ENCODE measurements around the gene ATP5PB.

ATP5PB gene, protein sequence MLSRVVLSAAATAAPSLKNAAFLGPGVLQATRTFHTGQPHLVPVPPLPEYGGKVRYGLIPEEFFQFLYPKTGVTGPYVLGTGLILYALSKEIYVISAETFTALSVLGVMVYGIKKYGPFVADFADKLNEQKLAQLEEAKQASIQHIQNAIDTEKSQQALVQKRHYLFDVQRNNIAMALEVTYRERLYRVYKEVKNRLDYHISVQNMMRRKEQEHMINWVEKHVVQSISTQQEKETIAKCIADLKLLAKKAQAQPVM
- total RNA-seq, result 90.3 to 155 (median 107) reads per million in 4 experiments

DNA sequence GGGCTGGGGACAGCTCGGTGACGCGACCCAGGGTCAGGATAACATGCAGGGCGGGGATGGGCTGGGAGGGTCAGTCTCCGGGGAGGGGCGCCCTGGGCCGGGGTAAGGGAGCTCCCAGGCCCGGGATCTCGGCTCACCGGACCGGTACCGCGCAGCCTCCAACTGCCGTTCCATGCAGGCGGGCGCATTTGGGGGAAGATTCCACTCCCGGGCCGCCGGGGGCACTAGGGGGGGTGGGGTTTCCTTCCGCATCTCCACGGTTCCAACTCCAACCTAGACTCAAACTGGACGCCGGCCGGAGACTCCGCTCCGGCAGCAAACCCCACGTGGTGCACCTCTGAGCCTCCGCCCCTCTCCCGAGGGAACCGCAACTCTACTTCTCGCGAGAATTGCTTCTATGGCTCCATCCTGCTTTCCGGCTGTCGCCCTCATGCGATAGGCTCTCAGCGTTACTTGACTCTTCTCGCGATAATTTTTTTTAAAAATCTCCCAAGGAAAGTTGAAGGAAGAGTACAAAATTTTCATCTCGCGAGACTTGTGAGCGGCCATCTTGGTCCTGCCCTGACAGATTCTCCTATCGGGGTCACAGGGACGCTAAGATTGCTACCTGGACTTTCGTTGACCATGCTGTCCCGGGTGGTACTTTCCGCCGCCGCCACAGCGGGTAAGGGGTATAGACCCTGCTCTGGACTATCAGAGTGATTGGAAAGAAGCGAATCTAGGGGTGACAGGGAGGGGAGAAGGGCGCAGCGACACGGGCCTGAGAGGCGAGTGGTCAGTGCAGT, at the start of gene ATP5PB, which contains the start of gene WDR77:
ATP5PB (plus strand) TSS at position 547 of the 785 bp plus-strand sequence; CDS start at position 625, 78 bp downstream.
WDR77 (minus strand) TSS at position 339 of the 785 bp plus-strand sequence; CDS start at position 252, 87 bp downstream.
- DNase-seq, result peak; percentile 84

DNA sequence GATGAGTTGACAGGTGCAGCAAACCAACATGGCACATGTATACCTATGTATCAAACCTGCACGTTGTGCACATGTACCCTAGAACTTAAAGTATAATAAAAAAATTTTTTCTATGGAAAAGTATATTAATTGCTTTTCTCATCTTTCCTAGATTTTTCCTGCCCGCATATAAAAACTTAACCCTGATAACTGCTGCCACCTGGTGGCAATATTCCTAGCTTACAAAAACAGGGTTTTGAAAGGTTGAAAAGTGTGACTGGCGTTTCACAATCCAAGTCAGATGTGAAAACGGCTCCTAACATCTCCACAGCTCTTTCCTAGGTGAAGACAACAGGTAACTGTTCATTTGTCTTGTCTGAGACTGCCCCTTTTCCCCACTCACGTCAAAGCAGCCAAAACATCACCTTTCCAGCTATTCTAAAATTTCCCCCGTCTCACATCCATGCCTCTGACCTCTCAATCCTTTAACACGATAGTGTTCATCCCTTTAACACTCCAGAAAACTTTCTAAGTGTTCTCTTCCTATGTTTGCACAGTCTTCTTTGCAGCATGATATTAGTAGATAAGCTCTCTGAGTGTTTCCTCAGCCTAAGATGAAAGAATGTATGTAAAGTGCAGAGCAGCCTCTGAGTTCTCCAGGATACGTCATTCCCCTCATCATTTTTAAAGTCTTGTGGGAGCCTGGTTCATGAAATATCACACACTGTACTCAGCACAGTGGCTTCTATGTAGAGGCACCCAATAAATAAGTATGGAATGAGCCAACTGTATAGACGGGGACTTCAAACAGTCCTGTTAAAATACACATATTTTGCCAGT, 49.3 kb upstream of the ATP5PB start:
- peak; percentile 4 for DNase-seq

DNA sequence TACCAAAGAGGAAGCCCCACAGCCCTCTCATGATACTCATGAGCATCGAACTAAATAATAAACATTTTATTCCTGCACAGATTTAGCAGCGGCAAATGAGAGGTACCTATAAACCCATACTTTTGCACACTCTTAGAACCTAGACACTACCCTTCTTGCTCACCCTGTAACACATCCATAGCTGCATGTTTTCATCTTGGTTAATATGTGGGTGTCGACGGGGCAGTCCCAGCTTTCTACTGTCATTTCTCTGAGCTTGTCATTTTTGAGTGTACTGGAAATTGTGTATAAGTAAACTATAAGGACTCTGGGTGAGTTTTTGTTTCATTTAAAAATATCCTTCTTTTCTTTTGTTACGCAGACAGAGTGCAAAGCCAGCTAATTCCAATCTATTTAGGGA, 47.2 kb upstream of the ATP5PB start:
- DNase-seq, result no peak

DNA sequence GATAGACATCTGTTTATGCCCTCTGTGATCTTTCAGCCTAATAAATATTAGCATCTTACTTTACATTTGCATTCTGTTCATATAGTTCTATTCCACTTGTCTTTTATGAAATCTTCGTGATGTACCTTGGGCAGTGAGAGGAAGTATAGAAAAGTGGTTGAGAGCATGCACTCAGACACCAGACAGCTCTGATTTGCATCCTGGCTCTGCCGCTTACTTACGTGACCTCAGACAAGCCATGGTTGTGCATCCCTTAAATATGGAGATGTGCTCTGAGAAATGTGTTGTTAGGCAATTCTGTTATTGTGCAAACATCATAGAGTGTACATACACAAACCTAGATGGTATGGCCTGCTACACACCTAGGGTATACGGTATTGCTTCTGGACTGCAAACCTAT, 44.7 kb upstream of the ATP5PB start:
- DNase-seq, result no peak

DNA sequence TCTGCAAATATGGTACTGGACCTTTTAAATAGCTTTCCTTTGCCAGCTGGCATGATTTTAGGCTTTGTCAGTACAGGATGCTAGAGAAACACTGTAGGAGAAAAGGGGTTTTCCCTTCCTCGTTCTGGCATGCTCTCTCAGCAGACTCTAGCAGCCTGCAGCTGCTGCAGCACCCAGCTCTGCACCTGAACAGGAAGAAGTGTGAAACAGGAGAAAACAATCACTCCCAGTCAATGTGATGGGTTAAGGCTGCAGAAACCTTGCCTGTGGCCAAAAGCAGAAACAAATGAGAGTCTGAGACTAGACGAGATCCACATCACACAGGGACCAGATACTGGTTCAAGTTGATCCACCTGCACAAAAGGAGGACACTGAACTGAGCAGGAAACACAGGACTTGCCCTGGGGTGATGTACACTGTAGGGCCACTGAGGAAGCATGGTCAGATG, 42.9 kb upstream of the ATP5PB start:
- no peak for DNase-seq

DNA sequence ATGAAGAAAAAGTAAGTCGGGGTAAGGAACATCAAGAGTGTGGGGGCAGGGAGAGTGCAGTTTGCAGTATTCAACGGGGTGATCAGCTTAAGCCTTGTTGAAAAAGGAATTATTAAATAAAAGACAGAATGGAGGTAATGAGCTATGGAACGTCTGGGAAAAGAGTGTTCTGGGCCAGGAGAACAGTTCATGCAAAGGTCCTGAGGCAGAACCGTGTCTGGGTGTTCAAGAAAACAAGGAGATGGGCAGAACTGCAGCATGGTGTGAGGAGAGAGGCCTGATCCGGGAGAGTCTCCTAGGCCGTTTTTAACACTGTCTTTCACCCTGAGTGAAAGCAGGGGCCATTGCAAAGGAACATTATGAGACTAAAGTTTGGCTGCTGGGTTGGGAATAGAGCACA, 42.0 kb upstream of the ATP5PB start:
- no peak for DNase-seq

DNA sequence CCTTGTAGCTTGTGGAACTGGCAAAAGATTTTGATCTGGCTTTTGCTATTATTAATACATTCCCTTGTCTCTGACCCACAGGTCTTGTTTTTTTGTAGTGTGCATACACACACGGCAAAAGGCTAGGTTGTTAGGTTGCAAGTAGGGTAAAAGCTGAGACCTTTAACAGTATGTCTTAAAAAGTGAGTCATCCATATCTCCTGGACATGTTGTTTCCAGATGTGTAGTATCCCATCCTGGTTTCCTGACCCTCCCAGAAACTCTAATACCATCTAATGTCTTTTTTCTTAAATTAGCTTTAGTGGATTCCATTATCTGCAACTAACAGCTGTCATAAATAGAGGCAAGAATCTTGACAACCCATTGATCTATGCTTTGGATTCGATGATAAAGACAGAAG, 36.4 kb upstream of the ATP5PB start:
- no peak for DNase-seq

DNA sequence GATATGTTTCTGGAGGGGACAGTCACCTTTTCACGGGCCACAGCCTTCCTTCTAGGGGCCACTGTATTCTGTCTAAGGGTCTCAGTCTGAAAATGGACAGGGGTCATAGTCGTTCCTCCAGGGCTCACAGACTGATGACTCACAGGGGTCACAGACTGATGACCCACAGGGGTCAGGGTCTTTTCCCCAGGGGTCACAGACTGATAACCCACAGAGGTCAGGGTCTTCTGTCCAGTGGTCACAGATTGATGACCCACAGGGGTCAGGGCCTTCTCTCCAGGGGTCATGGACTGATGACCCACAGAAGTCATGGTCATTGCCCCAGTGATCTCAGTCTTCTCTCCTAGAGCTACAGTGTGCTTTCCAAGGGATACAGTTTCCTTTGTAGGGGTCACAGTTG, 34.5 kb upstream of the ATP5PB start:
- no peak for DNase-seq

DNA sequence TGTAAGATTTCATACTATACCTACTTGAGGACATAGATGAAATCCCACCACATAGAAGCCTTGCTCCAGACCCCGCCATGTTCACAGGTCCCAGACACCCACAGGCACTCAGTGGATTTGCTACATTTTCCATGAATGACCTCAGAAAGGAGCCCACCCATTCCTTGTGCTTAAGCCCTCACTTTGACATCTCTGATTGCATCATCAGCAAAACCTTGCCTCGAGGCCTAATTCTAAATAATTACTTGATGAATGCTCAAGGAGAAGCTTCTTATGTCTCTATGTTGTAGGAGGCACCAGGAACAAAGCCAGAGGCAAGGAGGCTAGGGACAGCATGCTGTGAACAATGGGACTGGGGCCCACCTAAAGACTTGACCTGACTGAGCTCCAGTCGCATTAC, 33.8 kb upstream of the ATP5PB start:
- no peak for DNase-seq

DNA sequence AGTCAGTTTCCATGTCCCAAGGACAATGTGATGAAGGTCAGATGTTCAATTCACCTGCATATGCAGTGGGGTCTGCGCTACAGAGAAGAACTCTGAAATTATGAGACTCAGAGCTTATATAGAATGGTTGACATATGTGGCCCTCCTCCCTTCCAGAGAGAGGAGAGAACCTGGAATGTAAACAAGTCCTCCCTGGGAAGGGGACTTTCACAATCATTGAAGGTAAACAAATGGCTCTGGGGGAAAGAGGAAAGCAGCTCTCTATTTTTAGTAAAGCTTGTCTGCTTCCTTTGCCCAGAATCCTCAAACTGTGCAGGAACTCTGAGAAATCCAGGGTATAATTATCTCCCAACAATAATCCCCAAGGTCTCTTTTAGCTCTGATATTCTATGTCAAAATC, 31.5 kb upstream of the ATP5PB start:
- no peak for DNase-seq

DNA sequence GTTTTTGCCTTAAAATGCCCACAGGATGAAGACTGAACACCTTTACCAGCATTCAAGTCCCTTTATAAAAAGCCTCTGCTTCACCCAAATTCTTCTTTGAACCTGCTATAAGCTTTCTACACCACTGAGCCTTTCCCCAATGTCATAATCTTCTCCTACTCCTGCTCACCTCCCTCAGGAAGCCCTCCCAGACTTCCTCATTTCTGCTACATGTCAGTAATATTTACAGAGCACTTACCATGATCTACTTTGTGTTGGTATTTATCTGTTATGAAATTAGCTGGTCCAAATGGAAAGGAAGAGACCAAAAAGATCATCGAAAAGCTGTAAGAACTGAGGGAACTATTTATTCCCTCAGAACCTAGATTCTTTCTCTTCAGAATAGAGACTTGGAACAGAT, 30.2 kb upstream of the ATP5PB start:
- DNase-seq, result no peak

DNA sequence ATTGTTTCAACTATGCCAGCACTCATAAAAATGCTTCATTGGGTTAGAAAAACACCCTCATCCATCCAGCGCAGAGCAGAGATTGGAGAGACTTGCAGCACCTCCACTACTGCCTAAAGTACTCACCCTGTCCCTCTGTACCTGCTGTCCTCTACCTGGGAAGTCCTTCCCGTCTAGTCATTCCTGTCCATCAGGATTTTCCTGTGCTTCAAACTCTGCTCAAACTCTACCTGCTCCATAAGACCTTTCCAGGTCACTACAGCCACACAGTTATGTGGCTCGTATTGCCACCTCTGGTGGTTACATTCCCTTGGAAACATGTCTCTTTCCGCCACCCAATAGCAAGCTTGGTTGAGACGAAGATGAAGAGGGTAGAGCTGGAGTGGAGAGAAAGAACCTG, 28.9 kb upstream of the ATP5PB start:
- no peak for DNase-seq

DNA sequence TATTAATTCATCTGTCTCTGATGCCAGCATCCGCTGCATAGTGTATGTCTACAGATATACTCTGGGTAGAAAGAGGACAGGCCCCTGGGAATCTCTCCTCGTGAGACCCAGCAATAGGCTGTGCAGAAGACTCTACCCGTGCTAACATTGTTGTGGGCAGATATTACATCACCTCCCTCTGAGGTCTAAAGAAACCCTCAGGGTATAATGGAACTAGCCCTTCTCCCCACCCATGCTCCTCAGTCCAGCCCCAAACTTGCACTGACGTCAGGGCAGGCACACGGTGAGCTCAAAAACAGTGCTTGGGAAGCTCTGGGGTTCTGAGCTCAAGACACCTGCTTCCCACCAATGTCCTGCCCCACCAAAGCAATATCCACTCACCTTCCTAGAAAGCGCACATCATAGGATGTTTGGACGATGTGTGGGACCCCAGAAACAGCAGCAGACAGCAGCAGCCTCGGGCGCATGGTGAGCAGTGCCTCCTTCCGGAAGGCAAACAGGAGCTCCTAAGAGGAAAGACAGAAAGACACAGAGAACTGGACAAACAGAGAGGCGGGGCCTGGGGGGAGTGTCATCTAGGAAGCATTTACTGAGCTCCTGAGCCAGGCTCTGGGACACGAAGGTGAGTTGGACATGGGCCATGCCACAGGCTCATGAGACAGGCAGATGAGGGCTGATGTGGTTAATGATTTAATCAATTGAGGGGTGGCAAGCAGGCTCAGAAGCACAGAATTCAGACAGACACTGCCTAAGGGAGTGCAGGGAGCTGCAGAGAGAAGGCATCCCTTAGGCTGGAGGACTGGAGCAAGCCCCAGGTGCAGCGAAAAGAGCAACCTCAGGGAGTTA, 26.5 kb upstream of the ATP5PB start:
- no peak for DNase-seq

DNA sequence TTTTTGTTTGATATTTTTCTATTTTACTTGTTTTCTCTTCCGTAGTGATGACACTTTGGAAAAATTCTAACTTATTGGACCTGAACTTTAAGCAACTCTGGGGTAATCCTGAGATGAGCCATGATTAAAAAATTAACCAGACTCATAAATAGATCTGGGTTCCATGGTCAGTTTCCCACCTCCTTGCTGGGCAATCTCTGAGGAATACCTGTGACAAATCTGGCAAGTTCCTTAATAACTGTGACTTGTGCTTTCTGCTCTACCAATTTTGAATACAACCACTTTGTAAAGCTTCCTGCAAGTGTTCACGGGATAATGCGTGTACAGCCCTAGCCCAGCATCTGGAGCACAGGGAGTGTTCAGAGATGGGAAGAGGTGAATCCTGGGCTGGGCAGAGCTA, 25.0 kb upstream of the ATP5PB start:
- DNase-seq, result no peak

DNA sequence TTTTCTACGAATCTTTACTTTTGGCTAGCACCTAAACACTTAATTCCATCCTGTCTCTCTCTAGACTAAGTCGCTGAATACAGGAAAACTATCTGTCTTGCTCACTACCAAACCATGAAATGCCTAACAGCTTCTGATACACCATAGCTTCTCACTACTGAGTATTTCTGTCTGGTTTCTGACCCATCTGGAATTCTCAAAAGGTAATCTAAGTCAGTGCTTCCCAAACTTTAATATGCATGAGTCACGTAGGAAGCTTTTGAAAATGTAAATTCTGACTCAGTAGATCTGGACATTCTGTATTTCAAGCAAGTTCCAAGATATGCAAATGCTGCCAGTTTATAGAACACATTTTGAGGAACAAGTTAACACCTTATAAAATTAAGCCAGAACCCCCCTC, 12.5 kb upstream of the ATP5PB start:
- no peak for DNase-seq

DNA sequence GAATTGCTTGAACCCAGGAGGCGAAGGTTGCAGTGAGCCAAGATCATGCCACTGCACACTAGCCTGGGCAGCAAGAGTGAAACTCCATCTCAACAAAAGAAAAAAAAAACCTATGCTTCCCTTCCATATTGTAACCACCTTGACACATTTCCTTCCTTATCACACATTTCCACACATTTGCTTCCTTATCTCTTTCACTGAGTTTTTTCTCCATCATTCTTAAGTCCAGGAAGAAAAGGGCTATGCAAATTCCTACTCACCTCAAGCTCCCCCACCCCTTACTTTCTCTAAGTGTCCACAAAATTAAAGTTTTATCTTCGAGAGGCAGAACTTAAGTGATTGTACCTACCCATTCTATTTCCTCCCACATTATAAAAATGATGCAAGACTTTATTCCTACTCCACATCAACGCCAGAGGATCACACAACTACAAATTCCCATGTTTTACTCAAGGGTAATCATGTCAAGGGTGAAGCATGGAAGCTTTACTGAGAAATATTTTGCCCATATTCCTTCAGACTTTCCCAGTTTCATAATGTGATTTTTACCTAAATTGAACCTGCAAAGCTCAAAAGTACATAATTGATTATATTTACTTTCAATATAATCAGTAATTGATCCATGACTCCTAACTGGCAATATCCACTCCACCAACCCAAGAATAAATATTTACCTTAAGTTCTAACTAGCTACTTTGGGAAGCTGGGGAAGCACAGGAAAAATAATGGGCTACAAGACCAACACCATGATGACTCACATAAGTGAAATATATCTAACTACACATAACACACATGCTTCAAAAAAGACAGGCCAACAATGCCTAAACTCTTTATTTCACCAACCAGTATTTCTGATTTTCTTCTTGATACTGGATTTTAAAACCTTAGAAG, 9.6 kb upstream of the ATP5PB start:
- no peak for DNase-seq

DNA sequence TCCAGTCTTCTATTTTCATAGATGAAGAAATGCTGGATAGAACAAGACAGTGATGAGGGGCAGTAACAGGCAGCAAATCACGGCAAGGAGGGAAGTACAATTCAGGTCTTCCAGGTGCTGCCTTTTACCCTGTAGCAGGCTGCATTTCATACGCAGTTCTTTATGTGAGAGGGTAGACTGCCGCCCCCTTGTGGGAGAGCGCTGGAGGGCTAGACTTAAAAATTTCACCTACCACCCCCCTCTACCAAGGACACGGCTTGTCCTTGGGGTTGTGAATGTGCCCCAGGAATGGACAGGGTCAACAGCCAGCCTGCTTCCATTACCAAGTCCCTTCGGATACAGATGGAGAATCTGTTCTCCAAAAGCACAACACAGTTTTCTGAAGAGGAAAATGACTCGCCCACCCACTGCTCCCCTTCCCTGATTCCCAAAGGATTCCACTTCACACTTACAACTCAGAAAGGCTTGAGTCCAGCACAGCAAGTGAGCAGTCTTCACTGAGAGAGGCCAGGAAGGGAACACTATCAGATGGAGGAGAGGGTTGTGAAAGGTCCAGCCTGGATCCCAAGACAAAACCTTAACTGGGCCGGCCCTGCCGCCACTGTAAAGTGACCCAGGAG, 7.6 kb upstream of the ATP5PB start:
- peak; percentile 27 for DNase-seq

DNA sequence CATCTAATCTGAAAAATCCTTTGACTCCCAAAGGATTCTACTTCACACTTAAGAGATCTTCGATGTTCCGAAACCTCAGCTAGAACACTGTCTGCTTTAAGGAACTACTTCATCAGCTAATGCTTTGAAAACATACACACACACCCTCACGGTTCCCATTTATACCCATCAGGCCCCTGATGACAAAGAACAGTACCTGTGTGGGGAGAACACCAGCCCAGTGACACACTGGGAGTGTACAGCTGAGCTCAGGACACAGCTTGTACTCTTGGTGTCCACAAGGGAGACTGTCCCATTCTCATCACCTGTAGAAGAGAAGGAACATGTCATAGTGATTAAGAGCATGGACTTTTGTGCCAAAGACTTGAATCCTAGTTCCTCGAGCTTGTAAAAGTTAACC, 6.8 kb upstream of the ATP5PB start:
- no peak for DNase-seq

DNA sequence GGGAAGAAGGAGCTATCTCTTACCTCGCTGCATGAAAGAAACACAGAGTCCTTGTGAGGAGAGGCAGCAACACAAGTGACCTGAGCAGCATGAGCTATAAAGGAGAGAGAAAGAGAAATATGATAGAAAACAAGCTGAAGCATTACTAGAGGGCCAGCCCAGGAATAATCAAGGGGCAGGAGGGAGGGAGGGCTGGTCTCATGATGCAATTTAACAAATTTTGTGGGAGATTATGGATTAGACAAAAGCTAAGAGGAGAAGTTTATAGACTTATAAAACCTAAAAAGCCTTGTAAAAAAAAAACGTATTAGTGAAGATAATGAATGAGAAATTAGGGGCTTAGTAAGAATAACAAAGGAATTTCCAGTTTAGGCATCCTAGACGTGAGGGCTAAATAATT, 5.2 kb upstream of the ATP5PB start:
- DNase-seq, result no peak

DNA sequence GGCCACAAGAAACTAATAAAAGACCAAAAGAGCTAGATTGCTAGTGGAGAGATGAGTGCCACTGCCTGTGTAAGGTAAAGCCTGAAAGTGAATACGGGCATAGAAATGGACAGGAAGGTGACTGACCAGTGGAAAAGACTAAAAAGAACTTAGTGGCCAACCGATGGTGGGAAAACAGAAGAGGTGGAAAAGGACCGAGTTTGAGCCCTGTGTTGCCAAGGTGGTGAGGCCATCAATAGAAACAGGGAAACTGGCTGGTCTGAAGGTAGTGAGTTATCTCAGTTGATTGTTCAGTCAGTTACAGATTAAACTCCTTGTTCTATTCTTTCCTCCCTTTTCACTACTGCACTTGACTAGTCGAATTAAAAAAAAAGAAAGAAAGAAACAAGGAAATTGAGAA, 2.7 kb upstream of the ATP5PB start:
- DNase-seq, result no peak
